Measurements from ENCODE around the gene JARID2. TPM values are rescaled to one million over a fixed set of nuclear protein-coding genes. Genes with fewer than 3 reads are reported as not detected.

Gene JARID2
- total RNA-seq, 1 donor from 2014 or later: 24.2 TPM

DNA sequence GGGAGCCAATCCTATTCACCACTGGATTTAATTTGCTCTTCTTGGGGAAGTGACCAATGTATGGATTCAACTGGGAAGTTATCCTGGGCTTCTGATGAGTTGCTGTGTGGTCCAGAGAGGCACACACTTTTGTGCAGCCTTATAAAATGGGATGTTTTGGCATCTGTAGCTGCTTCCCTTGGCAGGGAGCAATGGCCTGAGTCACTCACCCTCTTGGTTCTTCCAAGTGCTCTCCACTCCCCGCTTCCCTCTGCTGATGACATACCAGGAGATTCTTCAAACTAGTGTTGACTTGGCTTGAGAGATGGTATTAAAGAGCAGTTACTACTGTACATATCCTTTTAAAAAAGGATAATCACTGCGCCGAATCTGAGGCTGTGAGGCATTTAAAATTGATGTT is 105.8 kb downstream of the JARID2 start:
- Mint-ChIP-seq H3K27ac (ENCODE audit: unreplicated experiment) (peak overlapping the region; percentile 8), H3K9me3 (ENCODE audit: unreplicated experiment) (no peaks in the 10 kb centered on the region), H3K36me3 (ENCODE audit: low read depth, unreplicated experiment) (no peaks in the 10 kb centered on the region), H3K27me3 (ENCODE audit: low read depth, unreplicated experiment) (no peaks in the 10 kb centered on the region), H3K4me3 (ENCODE audit: unreplicated experiment) (no peak overlapping the region), H3K4me1 (ENCODE audit: low read depth, unreplicated experiment) (peaks cover 45% of the 10 kb centered on the region)
- Histone ChIP-seq H3K4me3 (ENCODE audit: insufficient read depth, low read depth, low read length) (no peak overlapping the region), H3K4me1 (ENCODE audit: insufficient read depth, low read length) (peaks cover 12% of the 10 kb centered on the region), H3K9me3 (ENCODE audit: insufficient read depth, low read depth, low read length) (no peaks in the 10 kb centered on the region), H3K27me3 (ENCODE audit: insufficient read depth, low read length) (no peaks in the 10 kb centered on the region), H2AFZ (ENCODE audit: low read depth, low read length) (no peak overlapping the region), H4K20me1 (ENCODE audit: insufficient read depth, low read length) (peaks cover 91% of the 10 kb centered on the region), H3K4me2 (ENCODE audit: low read length) (no peak overlapping the region), H3K79me2 (ENCODE audit: insufficient read depth, low read length) (peaks cover 94% of the 10 kb centered on the region), H3K9ac (ENCODE audit: low read length) (no peak overlapping the region), H3K36me3 (ENCODE audit: insufficient read depth, low read length) (no peaks in the 10 kb centered on the region), H3K27ac (ENCODE audit: low read depth, low read length) (no peak overlapping the region)
- DNase-seq (ENCODE audit: low read depth): peak; percentile 89
- peak; percentile 86 for FAIRE-seq
- TF ChIP-seq EZH2 (IDR thresholded peaks at IDR 0.05; ENCODE audit: insufficient read depth, low read length): no peak
- TF ChIP-seq, protein P1, sequence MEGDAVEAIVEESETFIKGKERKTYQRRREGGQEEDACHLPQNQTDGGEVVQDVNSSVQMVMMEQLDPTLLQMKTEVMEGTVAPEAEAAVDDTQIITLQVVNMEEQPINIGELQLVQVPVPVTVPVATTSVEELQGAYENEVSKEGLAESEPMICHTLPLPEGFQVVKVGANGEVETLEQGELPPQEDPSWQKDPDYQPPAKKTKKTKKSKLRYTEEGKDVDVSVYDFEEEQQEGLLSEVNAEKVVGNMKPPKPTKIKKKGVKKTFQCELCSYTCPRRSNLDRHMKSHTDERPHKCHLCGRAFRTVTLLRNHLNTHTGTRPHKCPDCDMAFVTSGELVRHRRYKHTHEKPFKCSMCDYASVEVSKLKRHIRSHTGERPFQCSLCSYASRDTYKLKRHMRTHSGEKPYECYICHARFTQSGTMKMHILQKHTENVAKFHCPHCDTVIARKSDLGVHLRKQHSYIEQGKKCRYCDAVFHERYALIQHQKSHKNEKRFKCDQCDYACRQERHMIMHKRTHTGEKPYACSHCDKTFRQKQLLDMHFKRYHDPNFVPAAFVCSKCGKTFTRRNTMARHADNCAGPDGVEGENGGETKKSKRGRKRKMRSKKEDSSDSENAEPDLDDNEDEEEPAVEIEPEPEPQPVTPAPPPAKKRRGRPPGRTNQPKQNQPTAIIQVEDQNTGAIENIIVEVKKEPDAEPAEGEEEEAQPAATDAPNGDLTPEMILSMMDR (IDR thresholded peaks at IDR 0.05; ENCODE audit: insufficient read depth, low read depth, low read length): no peak

DNA sequence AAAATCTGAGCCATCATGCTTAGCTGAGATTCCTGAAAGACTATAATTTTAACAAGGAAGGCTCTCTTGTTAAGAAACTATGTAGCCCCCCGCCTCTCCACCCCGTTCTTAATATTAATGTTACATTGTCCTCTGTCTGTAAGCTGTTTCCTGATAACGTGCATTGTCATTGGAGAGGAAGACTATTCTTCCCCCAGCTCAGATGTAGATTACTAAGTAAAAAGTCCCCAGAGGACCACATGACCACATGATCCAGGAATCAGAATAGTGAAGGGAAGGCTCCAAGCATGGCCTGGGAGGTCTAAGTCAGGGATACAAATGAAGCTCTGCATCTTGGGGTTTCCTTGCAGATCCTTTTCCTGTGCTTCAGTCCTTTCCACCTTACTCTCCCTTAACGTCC is 106.4 kb downstream of the JARID2 start:
- Histone ChIP-seq H3K79me2 (ENCODE audit: insufficient read depth, low read length) (peaks cover 94% of the 10 kb centered on the region), H4K20me1 (ENCODE audit: insufficient read depth, low read length) (peaks cover 91% of the 10 kb centered on the region), H3K9me3 (ENCODE audit: insufficient read depth, low read depth, low read length) (no peaks in the 10 kb centered on the region), H3K4me1 (ENCODE audit: insufficient read depth, low read length) (peaks cover 12% of the 10 kb centered on the region), H2AFZ (ENCODE audit: low read depth, low read length) (no peak overlapping the region), H3K27me3 (ENCODE audit: insufficient read depth, low read length) (no peaks in the 10 kb centered on the region), H3K36me3 (ENCODE audit: insufficient read depth, low read length) (no peaks in the 10 kb centered on the region), H3K9ac (ENCODE audit: low read length) (no peak overlapping the region), H3K27ac (ENCODE audit: low read depth, low read length) (no peak overlapping the region), H3K4me3 (ENCODE audit: insufficient read depth, low read depth, low read length) (no peak overlapping the region), H3K4me2 (ENCODE audit: low read length) (no peak overlapping the region)
- FAIRE-seq: no peak
- Mint-ChIP-seq H3K27ac (ENCODE audit: unreplicated experiment) (no peak overlapping the region), H3K9me3 (ENCODE audit: unreplicated experiment) (no peaks in the 10 kb centered on the region), H3K4me3 (ENCODE audit: unreplicated experiment) (no peak overlapping the region), H3K4me1 (ENCODE audit: low read depth, unreplicated experiment) (peaks cover 40% of the 10 kb centered on the region), H3K36me3 (ENCODE audit: low read depth, unreplicated experiment) (no peaks in the 10 kb centered on the region), H3K27me3 (ENCODE audit: low read depth, unreplicated experiment) (no peaks in the 10 kb centered on the region)
- TF ChIP-seq, protein P1 (IDR thresholded peaks at IDR 0.05; ENCODE audit: insufficient read depth, low read depth, low read length): no peak
- no peak for TF ChIP-seq EZH2 (IDR thresholded peaks at IDR 0.05; ENCODE audit: insufficient read depth, low read length)
- DNase-seq (ENCODE audit: low read depth): no peak

DNA sequence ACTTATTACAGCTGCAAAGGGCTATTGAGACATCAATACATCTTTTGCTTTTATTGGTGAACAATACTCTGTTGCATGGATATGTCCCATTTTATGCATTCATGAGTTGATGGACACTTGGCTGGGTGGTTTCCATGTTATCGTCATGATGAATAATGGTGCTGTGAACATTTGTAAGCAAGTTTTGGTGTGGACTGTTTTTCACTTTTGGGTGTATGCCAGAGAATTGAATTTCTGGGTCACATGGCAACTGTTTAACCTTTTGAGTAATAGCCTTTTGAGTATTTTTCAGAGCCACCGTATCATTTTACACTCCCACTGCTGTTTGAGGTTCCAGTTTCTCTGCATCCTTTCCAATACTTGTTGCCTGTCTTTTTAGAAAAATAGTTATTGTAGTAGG is 107.0 kb downstream of the JARID2 start:
- H3K27ac Mint-ChIP-seq (ENCODE audit: unreplicated experiment): no peak overlapping the region
- Histone ChIP-seq H3K9ac (ENCODE audit: low read length) (no peak overlapping the region), H3K27me3 (ENCODE audit: insufficient read depth, low read length) (no peaks in the 10 kb centered on the region), H3K4me3 (ENCODE audit: insufficient read depth, low read depth, low read length) (no peak overlapping the region), H3K36me3 (ENCODE audit: insufficient read depth, low read length) (no peaks in the 10 kb centered on the region), H3K4me1 (ENCODE audit: insufficient read depth, low read length) (peaks cover 12% of the 10 kb centered on the region), H3K4me2 (ENCODE audit: low read length) (no peak overlapping the region), H3K27ac (ENCODE audit: low read depth, low read length) (no peak overlapping the region), H2AFZ (ENCODE audit: low read depth, low read length) (peak overlapping the region; percentile 26), H3K9me3 (ENCODE audit: insufficient read depth, low read depth, low read length) (no peaks in the 10 kb centered on the region), H4K20me1 (ENCODE audit: insufficient read depth, low read length) (peaks cover 91% of the 10 kb centered on the region), H3K79me2 (ENCODE audit: insufficient read depth, low read length) (peaks cover 94% of the 10 kb centered on the region)
- peaks cover 39% of the 10 kb centered on the region for H3K4me1 Mint-ChIP-seq (ENCODE audit: low read depth, unreplicated experiment)
- no peaks in the 10 kb centered on the region for H3K36me3 Mint-ChIP-seq (ENCODE audit: low read depth, unreplicated experiment)
- no peaks in the 10 kb centered on the region for H3K27me3 Mint-ChIP-seq (ENCODE audit: low read depth, unreplicated experiment)
- H3K9me3 Mint-ChIP-seq (ENCODE audit: unreplicated experiment): no peaks in the 10 kb centered on the region
- FAIRE-seq (no peak), DNase-seq (ENCODE audit: low read depth) (peak; percentile 55)
- TF ChIP-seq, protein P1 (IDR thresholded peaks at IDR 0.05; ENCODE audit: insufficient read depth, low read depth, low read length): no peak
- no peak for TF ChIP-seq EZH2 (IDR thresholded peaks at IDR 0.05; ENCODE audit: insufficient read depth, low read length)
- H3K4me3 Mint-ChIP-seq (ENCODE audit: unreplicated experiment): no peak overlapping the region
